WTC11 (cell line): Measurements from ENCODE around the gene POGZ. TPM values are rescaled to one million over a fixed set of nuclear protein-coding genes. Genes with fewer than 3 reads are reported as not detected.

Experiments
- ATAC-seq: fragments of 200-7000 bp; cut with Tn5 transposase; 2 replicates; pipeline ENCODE4 v1.10.0; 2021; ENCODE audit warnings: mild to moderate bottlenecking, moderate library complexity
- CTCF ChIA-PET: fragments of 300-600 bp; sonication (Branson Sonifier 250); formaldehyde crosslinking; loops from one replicate; lab custom pipeline; 2021; ENCODE audit warnings: antibody characterized with exemption; lab: Charles Lee
- POLR2A ChIA-PET: fragments of 350-600 bp; sonication (Branson Sonifier 250); formaldehyde crosslinking; loops from one replicate; lab custom pipeline; 2021; ENCODE audit warnings: antibody characterized with exemption; lab: Charles Lee
- DNase-seq: peaks from one replicate; pipeline ENCODE4 v3.0.0; 2021; ENCODE audit warnings: low spot score
- H3K27ac Mint-ChIP-seq: 2 replicates; pipeline ENCODE4 v1.8.0; 2021; ENCODE audit warnings: mixed read lengths
- H3K27me3 Mint-ChIP-seq: 2 replicates; pipeline ENCODE4 v1.8.0; 2021; ENCODE audit warnings: low read depth, mild to moderate bottlenecking, moderate library complexity, mixed read lengths
- H3K36me3 Mint-ChIP-seq: 2 replicates; pipeline ENCODE4 v1.8.0; 2021; ENCODE audit warnings: mixed read lengths
- H3K4me1 Mint-ChIP-seq: 2 replicates; pipeline ENCODE4 v1.8.0; 2022; ENCODE audit warnings: mixed read lengths
- H3K4me3 Mint-ChIP-seq: 2 replicates; pipeline ENCODE4 v1.8.0; 2021; ENCODE audit warnings: mild to moderate bottlenecking, moderate library complexity, mixed read lengths
- H3K9me3 Mint-ChIP-seq: 2 replicates; pipeline ENCODE4 v1.8.0; 2021; ENCODE audit warnings: mixed read lengths
- AFF4 ChIP-seq: sonication (generic); formaldehyde crosslinking; IDR thresholded peaks from 2 replicates; pipeline ENCODE4 v1.8.1; 2023; ENCODE audit warnings: mild to moderate bottlenecking, missing genetic modification reagents, borderline replicate concordance
- AR ChIP-seq: fragments of 250-450 bp; sonication (Bioruptor Pico); IDR thresholded peaks from 2 replicates; pipeline ENCODE4 v1.9.0; 2021; ENCODE audit warnings: mild to moderate bottlenecking
- ATF2 ChIP-seq: sonication (generic); formaldehyde crosslinking; IDR thresholded peaks from 2 replicates; pipeline ENCODE4 v1.8.1; 2022; ENCODE audit warnings: low read depth, missing genetic modification reagents, borderline replicate concordance
- CTCF ChIP-seq: fragments of 200-600 bp; IDR thresholded peaks from 2 replicates; pipeline ENCODE4 v1.8.0; 2022; ENCODE audit warnings: antibody characterized with exemption
- ELF4 ChIP-seq: sonication (generic); formaldehyde crosslinking; IDR thresholded peaks from 2 replicates; pipeline ENCODE4 v1.8.1; 2022; ENCODE audit warnings: low read depth, mild to moderate bottlenecking, moderate library complexity, missing genetic modification reagents
- EMX1 ChIP-seq: fragments of 250-450 bp; sonication (Bioruptor Pico); IDR thresholded peaks from 2 replicates; pipeline ENCODE4 v1.8.0; 2021; ENCODE audit warnings: mild to moderate bottlenecking
- ERG ChIP-seq: fragments of 250-450 bp; sonication (Bioruptor Pico); IDR thresholded peaks from 2 replicates; pipeline ENCODE4 v1.8.0; 2021; ENCODE audit warnings: mild to moderate bottlenecking
- FOXJ3 ChIP-seq: sonication (generic); formaldehyde crosslinking; IDR thresholded peaks from 2 replicates; pipeline ENCODE4 v1.9.0; 2021; ENCODE audit warnings: missing genetic modification reagents, mild to moderate bottlenecking, borderline replicate concordance
- GABPB1 ChIP-seq: sonication (generic); formaldehyde crosslinking; IDR thresholded peaks from 2 replicates; pipeline ENCODE4 v1.8.1; 2023; ENCODE audit warnings: mild to moderate bottlenecking, missing genetic modification reagents
- GRHL2 ChIP-seq: fragments of 250-450 bp; sonication (Bioruptor Pico); IDR thresholded peaks from 2 replicates; pipeline ENCODE4 v1.8.0; 2022; ENCODE audit warnings: mild to moderate bottlenecking, moderate library complexity; ENCODE audit not compliant: insufficient replicate concordance, severe bottlenecking
- IRF2 ChIP-seq: sonication (generic); formaldehyde crosslinking; IDR thresholded peaks from 2 replicates; pipeline ENCODE4 v1.8.0; 2022; ENCODE audit warnings: low read depth, missing genetic modification reagents, borderline replicate concordance
- JAZF1 ChIP-seq: fragments of 250-450 bp; sonication (Bioruptor Pico); IDR thresholded peaks from 2 replicates; pipeline ENCODE4 v1.9.0; 2021; ENCODE audit warnings: moderate library complexity, mild to moderate bottlenecking, inconsistent platforms
- JUN ChIP-seq: sonication (generic); formaldehyde crosslinking; IDR thresholded peaks from 2 replicates; pipeline ENCODE4 v1.8.0; 2023; ENCODE audit warnings: mild to moderate bottlenecking, missing genetic modification reagents
- KAT7 ChIP-seq: sonication (generic); formaldehyde crosslinking; IDR thresholded peaks from 2 replicates; pipeline ENCODE4 v1.8.1; 2023; ENCODE audit warnings: missing genetic modification reagents, mild to moderate bottlenecking, borderline replicate concordance
- NR2C2 ChIP-seq: sonication (generic); formaldehyde crosslinking; IDR thresholded peaks from 2 replicates; pipeline ENCODE4 v1.8.0; 2022; ENCODE audit warnings: mild to moderate bottlenecking, missing genetic modification reagents
- PRRX2 ChIP-seq: fragments of 250-450 bp; sonication (Bioruptor Pico); IDR thresholded peaks from 2 replicates; pipeline ENCODE4 v1.8.0; 2021; ENCODE audit warnings: mild to moderate bottlenecking
- SP1 ChIP-seq: sonication (generic); formaldehyde crosslinking; conservative IDR thresholded peaks from 2 replicates; pipeline ENCODE4 v1.8.1; 2022; ENCODE audit warnings: missing genetic modification reagents
- ZNF263 ChIP-seq: sonication (generic); formaldehyde crosslinking; IDR thresholded peaks from 2 replicates; pipeline ENCODE4 v1.8.1; 2022; ENCODE audit warnings: low read depth, mild to moderate bottlenecking, moderate library complexity, missing genetic modification reagents
- ZNF396 ChIP-seq: fragments of 250-450 bp; sonication (Bioruptor Pico); IDR thresholded peaks from 2 replicates; pipeline ENCODE4 v1.8.0; 2021; ENCODE audit warnings: mild to moderate bottlenecking, moderate library complexity, borderline replicate concordance
- total RNA-seq: library from RNA; stranded (reverse); gene quantifications from 3 replicates; pipeline ENCODE4 v1.2.3, GENCODE V29; 2021

POGZ gene
- total RNA-seq, 1 experiment from 2014 or later, result 88.1 TPM

GRCh38 chr1:151411884-151412283 lies 47.4 kb downstream of the POGZ start:
- Mint-ChIP-seq H3K4me3 (no peak overlapping the region), H3K27me3 (no peaks in the 10 kb centered on the region), H3K27ac (no peak overlapping the region), H3K4me1 (no peaks in the 10 kb centered on the region), H3K9me3 (no peaks in the 10 kb centered on the region), H3K36me3 (peaks cover 80% of the 10 kb centered on the region)
- ChIA-PET CTCF (no interaction called here), POLR2A (no interaction called here)
- TF ChIP-seq JUN (CRISPR knock-in tag), result no peak
- TF ChIP-seq NR2C2 (CRISPR knock-in tag), result no peak
- TF ChIP-seq JAZF1 (CRISPR knock-in tag), result no peak
- TF ChIP-seq SP1, result no peak
- no peak for TF ChIP-seq FOXJ3 (CRISPR knock-in tag)
- TF ChIP-seq CTCF, result no peak
- no peak for TF ChIP-seq ELF4 (CRISPR knock-in tag)
- TF ChIP-seq ATF2 (CRISPR knock-in tag), result no peak
- TF ChIP-seq AR (CRISPR knock-in tag), result no peak
- no peak for TF ChIP-seq ZNF263 (CRISPR knock-in tag)
- no peak for TF ChIP-seq GRHL2 (CRISPR knock-in tag)
- no peak for TF ChIP-seq ERG
- no peak for TF ChIP-seq KAT7 (CRISPR knock-in tag)
- no peak for TF ChIP-seq EMX1 (CRISPR knock-in tag)
- no peak for TF ChIP-seq GABPB1 (CRISPR knock-in tag)
- no peak for TF ChIP-seq IRF2
- no peak for TF ChIP-seq PRRX2 (CRISPR knock-in tag)
- TF ChIP-seq AFF4 (CRISPR knock-in tag), result no peak
- TF ChIP-seq ZNF396 (CRISPR knock-in tag), result no peak
- no peak for DNase-seq
- ATAC-seq, result no peak
